K562 (cell line): Measurements from ENCODE around the gene LILRA2. TPM values are rescaled to one million over a fixed set of nuclear protein-coding genes. Genes with fewer than 3 reads are reported as not detected.

Experiments
- ATAC-seq: fragments of 200-7000 bp; cut with Tn5 transposase; 3 replicates; pipeline ENCODE4 v1.9.1; 2020; ENCODE audit warnings: moderate library complexity
- BruUV-seq: library from RNA; stranded (reverse); fragments of 400-500 nt; replicated peaks from 2 replicates; lab custom pipeline; 2021; lab: Mats Ljungman, UMichigan
- CTCF ChIA-PET: fragments of 300-600 bp; formaldehyde crosslinking; extraction: SDS; loops from one replicate; lab custom pipeline; 2021; ENCODE audit warnings: low intra/inter-chr PET ratio; lab: Yijun Ruan, JAX
- POLR2A ChIA-PET: fragments of 300-600, 350-650 bp; sonication (Branson Sonifier 250); formaldehyde crosslinking; extraction: SDS; loops from one replicate; lab custom pipeline; 2021; ENCODE audit warnings: antibody characterized with exemption, inconsistent platforms; lab: Yijun Ruan, JAX
- DNase-seq, 4 experiments: peaks; one replicate each; pipeline versions ENCODE4 v3.0.0 to v3.0.0-alpha.2; 2011 to 2018; ENCODE audit warnings: low spot score in 3 of 4, mixed read lengths in 3 of 4; ENCODE audit errors: extremely low read depth in 1 of 4
- FAIRE-seq: peaks from 2 replicates; lab custom pipeline; 2011; peaks lifted over from hg19 to GRCh38; lab: Jason Lieb, UNC
- H2AFZ ChIP-seq: 2 replicates; pipeline ENCODE4 v1.6.0; 2011; ENCODE audit warnings: low read depth, low read length, control low read depth, inconsistent platforms
- H3K27ac ChIP-seq: fragments of 200-600 bp; 3 replicates; pipeline ENCODE4 v1.8.0; 2011; ENCODE audit warnings: low read depth, mild to moderate bottlenecking, control low read depth, inconsistent platforms, low read length, moderate library complexity, mixed read lengths; ENCODE audit errors: extremely low read depth
- H3K27me3 ChIP-seq, 2 experiments: fragments of 300-600 bp in 1 of 2; 2 replicates in 1 of 2; 3 replicates in 1 of 2; pipeline versions ENCODE4 v1.6.0 to v1.8.0; 2011; ENCODE audit warnings: inconsistent platforms in 2 of 2, low read length in 2 of 2, mild to moderate bottlenecking in 1 of 2, mixed read lengths in 1 of 2, moderate library complexity in 1 of 2; ENCODE audit not compliant: control insufficient read depth in 2 of 2, insufficient read depth in 2 of 2
- H3K36me3 ChIP-seq: fragments of 300-600 bp; 3 replicates; pipeline ENCODE4 v1.8.0; 2011; ENCODE audit warnings: mild to moderate bottlenecking, low read length, inconsistent platforms; ENCODE audit not compliant: control insufficient read depth, insufficient read depth
- H3K4me1 ChIP-seq, 2 experiments: fragments of 200-600 bp in 1 of 2; replicated peaks in 1 of 2; 2 replicates in 1 of 2; 3 replicates in 1 of 2; pipeline versions ENCODE4 v1.5.1 to v1.8.0; 2011; ENCODE audit warnings: inconsistent platforms in 2 of 2, low read length in 2 of 2, mild to moderate bottlenecking in 1 of 2, mixed read lengths in 1 of 2, moderate library complexity in 1 of 2; ENCODE audit not compliant: control insufficient read depth in 2 of 2, insufficient read depth in 2 of 2
- H3K4me2 ChIP-seq: 2 replicates; pipeline ENCODE4 v1.6.1; 2011; ENCODE audit warnings: low read length, control low read depth, inconsistent platforms, mixed read lengths; ENCODE audit not compliant: insufficient read depth
- H3K4me3 ChIP-seq: fragments of 200-600 bp; sonication (generic), shearing (Covaris generic); 2 replicates; pipeline ENCODE4 v1.5.1; 2016; ENCODE audit warnings: control low read depth, inconsistent platforms
- H3K79me2 ChIP-seq: fragments of 200-600 bp; 3 replicates; pipeline ENCODE4 v1.8.0; 2011; ENCODE audit warnings: low read length, inconsistent platforms; ENCODE audit not compliant: control insufficient read depth, insufficient read depth
- H3K9ac ChIP-seq, 2 experiments: 2 replicates each; pipeline versions ENCODE4 v1.6.0 to v1.6.1; 2011; ENCODE audit warnings: low read depth in 2 of 2, low read length in 2 of 2, control low read depth in 1 of 2, inconsistent platforms in 1 of 2, mild to moderate bottlenecking in 1 of 2, mixed read lengths in 1 of 2; ENCODE audit not compliant: insufficient read depth in 1 of 2
- H3K9me1 ChIP-seq: one replicate; pipeline ENCODE4 v1.6.0; 2011; ENCODE audit warnings: inconsistent platforms, mild to moderate bottlenecking, low read length, moderate library complexity; ENCODE audit not compliant: control insufficient read depth, insufficient read depth
- H3K9me3 ChIP-seq: replicated peaks from 2 replicates; pipeline ENCODE4 v1.5.1; 2011; ENCODE audit warnings: low read depth, low read length, inconsistent platforms; ENCODE audit not compliant: control insufficient read depth, insufficient read depth
- H4K20me1 ChIP-seq: replicated peaks from 2 replicates; pipeline ENCODE4 v1.6.1; 2011; ENCODE audit warnings: low read length, inconsistent platforms, mixed read lengths; ENCODE audit not compliant: control insufficient read depth, insufficient read depth
- ATF7 ChIP-seq: fragments of 450-650 bp; IDR thresholded peaks from 2 replicates; pipeline ENCODE4 v1.7.1; 2014; ENCODE audit warnings: mild to moderate bottlenecking, moderate library complexity
- BDP1 ChIP-seq: IDR thresholded peaks from 3 replicates; pipeline ENCODE4 v1.6.1; 2011; ENCODE audit not compliant: insufficient read length, insufficient read depth
- KLF1 ChIP-seq: fragments of 450-650 bp; IDR thresholded peaks from 2 replicates; pipeline ENCODE4 v1.6.1; 2016; ENCODE audit warnings: missing genetic modification characterization, missing compliant biosample characterization
- PYGO2 ChIP-seq: fragments of 450-650 bp; IDR thresholded peaks from 2 replicates; pipeline ENCODE4 v1.6.1; 2016; ENCODE audit warnings: mild to moderate bottlenecking, missing genetic modification characterization, moderate library complexity, missing compliant biosample characterization
- RBM15 ChIP-seq: fragments of 200-400 bp; formaldehyde crosslinking; IDR thresholded peaks from 2 replicates; pipeline ENCODE4 v1.6.1; 2018; ENCODE audit warnings: mild to moderate bottlenecking, low read length, moderate library complexity; ENCODE audit not compliant: insufficient read depth
- SMARCE1 ChIP-seq: fragments of 450-650 bp; IDR thresholded peaks from 2 replicates; pipeline ENCODE4 v1.7.1; 2016; ENCODE audit warnings: mild to moderate bottlenecking
- SPI1 ChIP-seq: IDR thresholded peaks from 2 replicates; pipeline ENCODE4 v1.6.1; 2011; ENCODE audit warnings: low read depth, low read length, control low read depth, borderline replicate concordance
- YY1 ChIP-seq, 3 experiments: IDR thresholded peaks; 2 replicates each; pipeline ENCODE4 v1.6.1; 2011; ENCODE audit warnings: low read length in 2 of 3, mild to moderate bottlenecking in 2 of 3, moderate library complexity in 2 of 3, borderline replicate concordance in 1 of 3, control low read depth in 1 of 3, low read depth in 1 of 3; ENCODE audit not compliant: insufficient read depth in 3 of 3, insufficient replicate concordance in 2 of 3, control insufficient read depth in 1 of 3, insufficient read length in 1 of 3; ENCODE audit errors: extremely low read depth in 1 of 3
- ZNF3 ChIP-seq: fragments of 250-450 bp; sonication (Bioruptor Pico); IDR thresholded peaks from 2 replicates; pipeline ENCODE4 v1.5.0; 2021; ENCODE audit warnings: mild to moderate bottlenecking, moderate library complexity
- ZNF436 ChIP-seq: fragments of 250-450, 450-650 bp; sonication (Bioruptor Pico); formaldehyde crosslinking; IDR thresholded peaks from 2 replicates; pipeline ENCODE4 v1.7.0; 2020; ENCODE audit warnings: mild to moderate bottlenecking
- WGBS: fragments of 100-300 bp; shearing (Covaris generic); methylation state at CpG from one replicate; pipeline ENCODE4 v1.1.6; 2016; ENCODE audit warnings: low coverage, mixed read lengths; ENCODE audit not compliant: insufficient coverage; ENCODE audit errors: missing lambda C conversion rate; 5-methylcytosine and 5-hydroxymethylcytosine counted together
- in situ Hi-C: fragments of 300-500 bp; cut with MboI; formaldehyde crosslinking; loops from 4 replicates; pipeline ENCODE4 v1.15.0; 2018; ENCODE audit warnings: inconsistent platforms, mixed read lengths
- intact Hi-C: fragments of 100-400 bp; cut with micrococcal nuclease; formaldehyde crosslinking; loops from 2 replicates; pipeline ENCODE4 v1.14.2; 2022
- polyA plus RNA-seq, 8 experiments: library from polyadenylated mRNA; depleted of rRNA in 4 of 8; stranded (reverse) in 5 of 8; unstranded in 3 of 8; fragments of >200 nt; fragmentation: Nextera tagmentation in 2 of 8; fragmentation: Illumina TruSeq in 1 of 8; extraction: Ambion mirVana in 2 of 8; extraction: Trizol in 1 of 8; gene quantifications; 2 replicates each; pipeline versions ENCODE4 v1.2.1 to v1.2.3, GENCODE V29; 2011 to 2014; ENCODE audit warnings: inconsistent platforms in 1 of 8, missing spikeins in 1 of 8
- total RNA-seq, 7 experiments: library from RNA; depleted of rRNA in 6 of 7; stranded (reverse); fragments of >200 nt in 6 of 7; fragmentation: Illumina TruSeq in 2 of 7; extraction: Trizol in 2 of 7; gene quantifications; 2 replicates each; pipeline versions ENCODE4 v1.2.1 to v1.2.3, GENCODE V29; 2011 to 2021; ENCODE audit warnings: low replicate concordance in 1 of 7
- TF ChIP-seq, protein P1 (sequence below): fragments of 250-450 bp; sonication (Bioruptor Pico); IDR thresholded peaks from 2 replicates; pipeline ENCODE4 v1.4.0; 2020; ENCODE audit warnings: borderline replicate concordance
- TF ChIP-seq, protein P2 (sequence below): fragments of 450-650 bp; IDR thresholded peaks from 2 replicates; pipeline ENCODE4 v1.6.1; 2016; ENCODE audit warnings: low read depth

LILRA2 gene
- total and polyA plus RNA-seq, 9 of the 15 experiments (the other 6 are each of a cell fraction or from before 2014, with no cell fraction given): 0.32 to 2.1 (median 0.96) TPM

DNA sequence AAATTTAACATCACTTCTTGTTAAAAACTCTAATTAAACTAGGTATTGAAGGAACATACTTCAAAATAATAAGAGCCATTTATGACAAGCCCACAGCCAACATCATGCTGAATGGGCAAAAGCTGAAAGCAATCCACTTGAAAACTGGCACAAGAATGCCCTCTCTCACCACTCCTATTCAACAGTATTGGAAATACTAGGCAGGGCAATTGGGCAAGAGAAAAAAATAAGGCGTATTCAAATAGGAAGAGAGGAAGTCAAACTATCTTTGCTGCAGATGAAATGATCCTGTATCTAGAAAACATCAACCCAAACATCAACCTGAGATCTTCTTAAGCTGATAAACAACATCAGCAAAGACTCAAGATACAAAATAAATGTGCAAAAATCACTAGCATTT lies 41.1 kb downstream of the LILRA2 start:
- no peak for ATAC-seq
- H3K9me1 ChIP-seq: no peaks in the 10 kb centered on the region
- H3K4me3 ChIP-seq: no peak overlapping the region
- DNase-seq: no peak
- no peaks in the 10 kb centered on the region for H3K9me3 ChIP-seq
- WGBS: 8% methylated on average over 1 of the region's 1 CpG
- H3K27ac ChIP-seq: no peak overlapping the region
- H3K4me2 ChIP-seq: no peak overlapping the region
- FAIRE-seq: peak; percentile 35
- H3K4me1 ChIP-seq: no peaks in the 10 kb centered on the region
- ChIA-PET POLR2A (no interaction called here), CTCF (no interaction called here)
- no peaks in the 10 kb centered on the region for H3K36me3 ChIP-seq
- no peak overlapping the region for H2AFZ ChIP-seq
- no TSS peak for BruUV-seq
- no peaks in the 10 kb centered on the region; the same call in 1 of the 2 replicates for H4K20me1 ChIP-seq
- intact Hi-C loops: no loop called here
- peaks cover 2% of the 10 kb centered on the region in 2 experiments; a peak in 2 of 5 replicates for H3K27me3 ChIP-seq
- H3K9ac ChIP-seq: no peak overlapping the region
- in situ Hi-C loops: no loop called here
- no peaks in the 10 kb centered on the region for H3K79me2 ChIP-seq
- TF ChIP-seq PYGO2 (no peak), KLF1 (tag) (no peak), SMARCE1 (no peak), BDP1 (no peak), ATF7 (no peak), SPI1 (no peak), ZNF3 (CRISPR knock-in tag) (no peak), YY1 (IDR thresholded peaks at IDR 0.05; ENCODE audit: borderline replicate concordance in 1 of 3, control insufficient read depth in 1 of 3, extremely low read depth in 1 of 3, insufficient read depth in 3 of 3, insufficient read length in 1 of 3, insufficient replicate concordance in 2 of 3, low read depth in 1 of 3, low read length in 2 of 3) (no peak), ZNF436 (CRISPR knock-in tag) (no peak), RBM15 (no peak)
- TF ChIP-seq, protein P1, sequence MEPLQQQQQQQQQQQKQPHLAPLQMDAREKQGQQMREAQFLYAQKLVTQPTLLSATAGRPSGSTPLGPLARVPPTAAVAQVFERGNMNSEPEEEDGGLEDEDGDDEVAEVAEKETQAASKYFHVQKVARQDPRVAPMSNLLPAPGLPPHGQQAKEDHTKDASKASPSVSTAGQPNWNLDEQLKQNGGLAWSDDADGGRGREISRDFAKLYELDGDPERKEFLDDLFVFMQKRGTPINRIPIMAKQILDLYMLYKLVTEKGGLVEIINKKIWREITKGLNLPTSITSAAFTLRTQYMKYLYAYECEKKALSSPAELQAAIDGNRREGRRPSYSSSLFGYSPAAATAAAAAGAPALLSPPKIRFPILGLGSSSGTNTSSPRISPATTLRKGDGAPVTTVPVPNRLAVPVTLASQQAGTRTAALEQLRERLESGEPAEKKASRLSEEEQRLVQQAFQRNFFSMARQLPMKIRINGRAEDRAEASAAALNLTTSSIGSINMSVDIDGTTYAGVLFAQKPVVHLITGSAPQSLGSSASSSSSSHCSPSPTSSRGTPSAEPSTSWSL: no peak
- TF ChIP-seq, protein P2, sequence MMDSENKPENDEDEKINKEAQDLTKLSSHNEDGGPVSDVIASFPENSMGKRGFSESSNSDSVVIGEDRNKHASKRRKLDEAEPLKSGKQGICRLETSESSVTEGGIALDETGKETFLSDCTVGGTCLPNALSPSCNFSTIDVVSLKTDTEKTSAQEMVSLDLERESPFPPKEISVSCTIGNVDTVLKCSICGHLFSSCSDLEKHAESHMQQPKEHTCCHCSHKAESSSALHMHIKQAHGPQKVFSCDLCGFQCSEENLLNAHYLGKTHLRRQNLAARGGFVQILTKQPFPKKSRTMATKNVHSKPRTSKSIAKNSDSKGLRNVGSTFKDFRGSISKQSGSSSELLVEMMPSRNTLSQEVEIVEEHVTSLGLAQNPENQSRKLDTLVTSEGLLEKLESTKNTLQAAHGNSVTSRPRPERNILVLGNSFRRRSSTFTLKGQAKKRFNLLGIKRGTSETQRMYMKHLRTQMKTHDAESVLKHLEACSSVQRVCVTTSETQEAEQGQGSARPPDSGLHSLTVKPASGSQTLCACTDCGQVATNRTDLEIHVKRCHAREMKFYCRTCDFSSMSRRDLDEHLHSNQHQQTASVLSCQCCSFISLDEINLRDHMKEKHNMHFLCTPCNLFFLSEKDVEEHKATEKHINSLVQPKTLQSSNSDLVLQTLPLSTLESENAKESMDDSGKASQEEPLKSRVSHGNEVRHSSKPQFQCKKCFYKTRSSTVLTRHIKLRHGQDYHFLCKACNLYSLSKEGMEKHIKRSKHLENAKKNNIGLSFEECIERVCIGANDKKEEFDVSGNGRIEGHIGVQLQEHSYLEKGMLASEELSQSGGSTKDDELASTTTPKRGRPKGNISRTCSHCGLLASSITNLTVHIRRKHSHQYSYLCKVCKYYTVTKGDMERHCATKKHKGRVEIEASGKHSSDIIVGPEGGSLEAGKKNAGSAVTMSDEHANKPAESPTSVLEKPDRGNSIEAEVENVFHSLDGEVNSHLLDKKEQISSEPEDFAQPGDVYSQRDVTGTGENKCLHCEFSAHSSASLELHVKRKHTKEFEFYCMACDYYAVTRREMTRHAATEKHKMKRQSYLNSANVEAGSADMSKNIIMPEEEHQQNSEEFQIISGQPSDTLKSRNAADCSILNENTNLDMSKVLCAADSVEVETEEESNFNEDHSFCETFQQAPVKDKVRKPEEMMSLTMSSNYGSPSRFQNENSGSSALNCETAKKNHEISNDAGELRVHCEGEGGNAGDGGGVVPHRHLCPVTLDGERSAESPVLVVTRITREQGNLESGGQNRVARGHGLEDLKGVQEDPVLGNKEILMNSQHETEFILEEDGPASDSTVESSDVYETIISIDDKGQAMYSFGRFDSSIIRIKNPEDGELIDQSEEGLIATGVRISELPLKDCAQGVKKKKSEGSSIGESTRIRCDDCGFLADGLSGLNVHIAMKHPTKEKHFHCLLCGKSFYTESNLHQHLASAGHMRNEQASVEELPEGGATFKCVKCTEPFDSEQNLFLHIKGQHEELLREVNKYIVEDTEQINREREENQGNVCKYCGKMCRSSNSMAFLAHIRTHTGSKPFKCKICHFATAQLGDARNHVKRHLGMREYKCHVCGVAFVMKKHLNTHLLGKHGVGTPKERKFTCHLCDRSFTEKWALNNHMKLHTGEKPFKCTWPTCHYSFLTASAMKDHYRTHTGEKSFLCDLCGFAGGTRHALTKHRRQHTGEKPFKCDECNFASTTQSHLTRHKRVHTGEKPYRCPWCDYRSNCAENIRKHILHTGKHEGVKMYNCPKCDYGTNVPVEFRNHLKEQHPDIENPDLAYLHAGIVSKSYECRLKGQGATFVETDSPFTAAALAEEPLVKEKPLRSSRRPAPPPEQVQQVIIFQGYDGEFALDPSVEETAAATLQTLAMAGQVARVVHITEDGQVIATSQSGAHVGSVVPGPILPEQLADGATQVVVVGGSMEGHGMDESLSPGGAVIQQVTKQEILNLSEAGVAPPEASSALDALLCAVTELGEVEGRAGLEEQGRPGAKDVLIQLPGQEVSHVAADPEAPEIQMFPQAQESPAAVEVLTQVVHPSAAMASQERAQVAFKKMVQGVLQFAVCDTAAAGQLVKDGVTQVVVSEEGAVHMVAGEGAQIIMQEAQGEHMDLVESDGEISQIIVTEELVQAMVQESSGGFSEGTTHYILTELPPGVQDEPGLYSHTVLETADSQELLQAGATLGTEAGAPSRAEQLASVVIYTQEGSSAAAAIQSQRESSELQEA: no peak
